22Rv1 (cell line): Measurements from ENCODE around the gene ZSWIM7.

ENCODE experiments used
- ZFX ChIP-seq: fragments of 450-650 bp; IDR thresholded peaks from 2 replicates; pipeline ENCODE4 v1.6.1; 2017; ENCODE audit warnings: antibody characterized with exemption, borderline replicate concordance
- TF ChIP-seq, protein P1 (sequence below): fragments of 450-650 bp; IDR thresholded peaks from 2 replicates; pipeline ENCODE4 v1.5.1; 2017; ENCODE audit warnings: mild to moderate bottlenecking

- TF ChIP-seq, protein P1, sequence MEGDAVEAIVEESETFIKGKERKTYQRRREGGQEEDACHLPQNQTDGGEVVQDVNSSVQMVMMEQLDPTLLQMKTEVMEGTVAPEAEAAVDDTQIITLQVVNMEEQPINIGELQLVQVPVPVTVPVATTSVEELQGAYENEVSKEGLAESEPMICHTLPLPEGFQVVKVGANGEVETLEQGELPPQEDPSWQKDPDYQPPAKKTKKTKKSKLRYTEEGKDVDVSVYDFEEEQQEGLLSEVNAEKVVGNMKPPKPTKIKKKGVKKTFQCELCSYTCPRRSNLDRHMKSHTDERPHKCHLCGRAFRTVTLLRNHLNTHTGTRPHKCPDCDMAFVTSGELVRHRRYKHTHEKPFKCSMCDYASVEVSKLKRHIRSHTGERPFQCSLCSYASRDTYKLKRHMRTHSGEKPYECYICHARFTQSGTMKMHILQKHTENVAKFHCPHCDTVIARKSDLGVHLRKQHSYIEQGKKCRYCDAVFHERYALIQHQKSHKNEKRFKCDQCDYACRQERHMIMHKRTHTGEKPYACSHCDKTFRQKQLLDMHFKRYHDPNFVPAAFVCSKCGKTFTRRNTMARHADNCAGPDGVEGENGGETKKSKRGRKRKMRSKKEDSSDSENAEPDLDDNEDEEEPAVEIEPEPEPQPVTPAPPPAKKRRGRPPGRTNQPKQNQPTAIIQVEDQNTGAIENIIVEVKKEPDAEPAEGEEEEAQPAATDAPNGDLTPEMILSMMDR = no peak
- no peak for TF ChIP-seq ZFX
These were observed 71.2 kb downstream of the ZSWIM7 start for GRCh38 chr17:15928286-15928785.
